GM13977 (cell line): ENCODE measurements around the gene CCDC188.

Experiments
- DNase-seq: peaks from one replicate; pipeline ENCODE4 v3.0.0; 2012; ENCODE audit warnings: low spot score
- in situ Hi-C: fragments of 300-500 bp; cut with MboI; formaldehyde crosslinking; loops from one replicate; pipeline ENCODE4 v1.12.0; 2022; ENCODE audit warnings: low sequenced_read_pairs, low pct_unique_long_range_greater_than_20kb, mixed read lengths, inconsistent platforms; ENCODE audit not compliant: unreplicated experiment
- TF ChIP-seq, protein P1 (sequence below): IDR thresholded peaks from 2 replicates; pipeline ENCODE4 v1.5.1; 2012; ENCODE audit warnings: mild to moderate bottlenecking, control low read depth; ENCODE audit not compliant: insufficient read depth; ENCODE audit errors: extremely low read depth, missing control alignments

The CCDC188 gene

DNA sequence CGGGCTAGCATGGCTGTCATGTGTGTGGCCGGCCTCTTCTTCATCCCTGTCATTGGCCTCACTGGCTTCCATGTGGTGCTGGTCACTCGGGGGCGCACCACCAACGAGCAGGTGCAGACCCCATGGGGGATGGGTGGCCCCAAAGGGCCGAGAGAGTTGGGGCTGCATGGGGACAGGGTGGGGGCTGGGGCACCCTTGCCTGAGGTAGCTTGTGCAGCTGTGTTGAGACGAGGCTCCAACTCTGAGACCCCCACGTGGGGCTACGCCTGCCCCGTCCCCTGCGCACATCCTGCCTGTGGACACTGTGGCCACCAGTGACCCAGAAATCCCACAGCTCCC lies 10.8 kb downstream of the CCDC188 start:
- TF ChIP-seq, protein P1, sequence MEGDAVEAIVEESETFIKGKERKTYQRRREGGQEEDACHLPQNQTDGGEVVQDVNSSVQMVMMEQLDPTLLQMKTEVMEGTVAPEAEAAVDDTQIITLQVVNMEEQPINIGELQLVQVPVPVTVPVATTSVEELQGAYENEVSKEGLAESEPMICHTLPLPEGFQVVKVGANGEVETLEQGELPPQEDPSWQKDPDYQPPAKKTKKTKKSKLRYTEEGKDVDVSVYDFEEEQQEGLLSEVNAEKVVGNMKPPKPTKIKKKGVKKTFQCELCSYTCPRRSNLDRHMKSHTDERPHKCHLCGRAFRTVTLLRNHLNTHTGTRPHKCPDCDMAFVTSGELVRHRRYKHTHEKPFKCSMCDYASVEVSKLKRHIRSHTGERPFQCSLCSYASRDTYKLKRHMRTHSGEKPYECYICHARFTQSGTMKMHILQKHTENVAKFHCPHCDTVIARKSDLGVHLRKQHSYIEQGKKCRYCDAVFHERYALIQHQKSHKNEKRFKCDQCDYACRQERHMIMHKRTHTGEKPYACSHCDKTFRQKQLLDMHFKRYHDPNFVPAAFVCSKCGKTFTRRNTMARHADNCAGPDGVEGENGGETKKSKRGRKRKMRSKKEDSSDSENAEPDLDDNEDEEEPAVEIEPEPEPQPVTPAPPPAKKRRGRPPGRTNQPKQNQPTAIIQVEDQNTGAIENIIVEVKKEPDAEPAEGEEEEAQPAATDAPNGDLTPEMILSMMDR = no peak
- no peak for DNase-seq
- in situ Hi-C loops = no loop called here

GRCh38 chr22:20139391-20140106 lies 11.3 kb downstream of the CCDC188 start:
- TF ChIP-seq, protein P1 = no peak
- in situ Hi-C loops = no loop called here
- DNase-seq = no peak

- in situ Hi-C loops = no loop called here
- DNase-seq = no peak
These were observed 12.0 kb downstream of the CCDC188 start for GRCh38 chr22:20138868-20139267.

DNA sequence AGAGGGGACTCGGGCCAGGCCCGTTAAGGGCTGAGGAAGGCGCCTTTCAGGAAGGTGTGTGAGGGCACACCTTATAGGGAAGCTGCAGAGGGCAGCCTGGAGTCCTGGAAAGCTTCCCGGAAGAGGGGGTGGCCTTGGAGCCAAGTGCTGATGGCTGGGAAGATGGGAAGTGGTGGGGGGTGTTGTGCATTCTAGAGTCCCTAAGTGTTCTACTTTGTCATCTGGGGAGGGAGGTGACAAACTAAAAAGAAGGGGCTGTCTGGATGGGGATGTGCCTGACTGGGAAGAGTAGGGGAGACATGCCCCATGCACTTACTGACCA lies 12.5 kb downstream of the CCDC188 start:
- DNase-seq = no peak
- TF ChIP-seq, protein P1 = no peak

More at GRCh38 chr22:20138868-20139267, 12.0 kb downstream of the CCDC188 start:
- TF ChIP-seq, protein P1 = no peak

DNA sequence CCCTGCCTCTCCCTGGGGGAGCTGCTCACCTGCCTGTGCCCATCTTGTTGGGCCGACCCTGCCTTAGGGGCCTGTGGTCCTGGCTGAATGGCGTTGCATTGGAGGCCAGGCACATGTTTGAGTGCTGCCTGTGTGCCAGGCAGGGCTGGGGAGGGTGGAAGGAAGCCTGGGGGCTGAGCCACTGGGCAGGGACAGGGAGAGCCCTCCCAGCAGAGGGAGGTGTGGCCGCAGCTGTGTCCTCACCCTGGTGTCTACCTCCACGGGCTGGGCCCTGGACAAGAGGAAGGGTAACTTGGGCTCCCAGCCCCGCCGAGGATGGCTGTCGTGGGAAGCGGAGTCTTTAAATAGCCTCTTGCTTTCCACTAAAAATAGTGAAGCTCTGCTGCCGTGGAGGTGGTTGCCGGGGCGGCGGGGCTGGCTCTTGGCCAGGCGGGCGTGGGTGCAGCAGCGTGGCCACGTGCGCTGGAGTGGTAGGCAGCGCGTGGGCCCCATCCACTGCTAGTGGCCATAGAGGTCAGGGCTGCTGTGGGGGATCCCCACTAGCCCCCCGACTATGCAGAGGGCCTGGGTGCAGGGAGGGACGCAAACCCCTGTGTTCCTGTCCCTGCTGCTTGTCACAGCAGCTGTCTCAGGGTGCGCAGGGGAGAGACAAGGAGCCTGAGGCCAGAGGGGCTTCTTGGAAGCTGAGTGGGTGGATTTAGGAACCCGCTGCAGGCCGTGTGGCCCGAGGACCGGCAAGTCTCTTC lies 13.0 kb downstream of the CCDC188 start:
- in situ Hi-C loops = no loop called here
- TF ChIP-seq, protein P1 = no peak
- no peak for DNase-seq

More for the DNA sequence above, 12.5 kb downstream of the CCDC188 start:
- in situ Hi-C loops = no loop called here

DNA sequence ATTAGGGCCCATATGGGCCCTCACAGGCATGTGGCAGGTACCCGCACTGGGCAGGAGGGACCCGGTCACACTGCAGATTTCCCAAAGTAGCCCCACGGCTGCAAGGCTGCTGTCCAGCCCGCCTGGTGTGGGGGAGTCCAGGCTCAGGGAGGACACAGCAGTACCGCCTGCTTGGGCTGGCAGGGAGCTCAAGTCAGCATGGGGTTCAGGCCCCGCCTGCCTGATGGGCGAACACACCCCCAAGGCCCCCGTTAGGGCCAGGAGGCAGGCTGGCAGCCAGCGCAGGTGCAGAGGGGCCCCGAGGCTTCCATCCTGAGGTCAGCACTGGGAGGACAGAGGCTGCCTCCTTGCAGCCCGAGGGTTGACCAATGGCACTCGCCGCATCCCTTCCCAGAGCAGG lies 13.7 kb downstream of the CCDC188 start:
- no peak for DNase-seq
- in situ Hi-C loops = no loop called here

More for the DNA sequence above, 13.7 kb downstream of the CCDC188 start:
- TF ChIP-seq, protein P1 = no peak
